Hematopoietic multipotent progenitor cell (in vitro differentiated cells): ENCODE measurements around the gene MALSU1. TPM values are rescaled to one million over a fixed set of nuclear protein-coding genes. Genes with fewer than 3 reads are reported as not detected.

ENCODE experiments used
- DNase-seq, 3 donors: peaks; one replicate each; pipeline ENCODE4 v3.0.0-alpha.2; 2011 to 2015; ENCODE audit warnings: low read depth in 2 of 3, low spot score in 2 of 3
- total RNA-seq: library from RNA; depleted of rRNA; stranded (reverse); fragments of >200 nt; gene quantifications from one replicate; pipeline ENCODE4 v1.2.3, GENCODE V29; 2012

Gene MALSU1
- total RNA-seq, 1 donor: 35.3 TPM

GRCh38 chr7:23285657-23286646 lies 13.2 kb upstream of the MALSU1 start:
- DNase-seq: no peak

DNA sequence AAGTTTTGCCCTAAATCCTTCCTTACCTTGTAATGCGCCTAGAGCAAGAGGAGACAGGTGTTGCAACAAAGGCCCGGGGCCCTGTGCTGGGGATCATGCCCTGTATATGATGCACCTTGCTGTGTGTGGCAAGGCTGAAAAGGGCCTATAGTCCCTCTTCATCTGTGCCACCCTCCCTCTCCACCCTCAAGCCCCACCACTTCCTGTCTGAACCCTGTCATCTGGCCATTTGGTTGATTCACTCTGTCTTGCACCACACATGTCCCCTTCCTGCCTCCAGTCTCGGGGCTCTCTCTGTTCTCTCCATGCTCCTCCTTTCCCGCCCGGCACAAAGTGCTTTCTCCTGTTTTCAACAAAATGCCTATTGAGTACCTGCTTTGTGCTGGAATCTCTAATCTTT lies 11.5 kb upstream of the MALSU1 start:
- DNase-seq: no peak

DNA sequence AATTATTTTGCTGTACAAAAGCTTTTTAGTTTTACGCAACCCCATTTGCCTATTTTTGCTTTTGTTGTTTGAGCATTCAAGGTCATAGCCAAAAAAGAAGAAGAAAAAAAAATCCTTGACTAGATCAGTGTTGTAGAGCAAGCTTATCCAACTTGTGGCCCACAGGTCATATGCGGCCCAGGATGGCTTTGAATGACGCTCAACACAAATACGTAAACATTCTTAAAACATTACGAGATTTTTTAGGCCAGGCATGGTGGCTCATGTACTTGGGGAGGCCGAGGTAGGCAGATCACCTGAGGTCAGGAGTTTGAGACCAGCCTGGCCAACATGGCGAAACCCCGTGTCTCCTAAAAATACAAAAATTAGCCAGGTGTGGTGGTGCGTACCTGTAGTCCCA lies 8.1 kb upstream of the MALSU1 start:
- no peak for DNase-seq

DNA sequence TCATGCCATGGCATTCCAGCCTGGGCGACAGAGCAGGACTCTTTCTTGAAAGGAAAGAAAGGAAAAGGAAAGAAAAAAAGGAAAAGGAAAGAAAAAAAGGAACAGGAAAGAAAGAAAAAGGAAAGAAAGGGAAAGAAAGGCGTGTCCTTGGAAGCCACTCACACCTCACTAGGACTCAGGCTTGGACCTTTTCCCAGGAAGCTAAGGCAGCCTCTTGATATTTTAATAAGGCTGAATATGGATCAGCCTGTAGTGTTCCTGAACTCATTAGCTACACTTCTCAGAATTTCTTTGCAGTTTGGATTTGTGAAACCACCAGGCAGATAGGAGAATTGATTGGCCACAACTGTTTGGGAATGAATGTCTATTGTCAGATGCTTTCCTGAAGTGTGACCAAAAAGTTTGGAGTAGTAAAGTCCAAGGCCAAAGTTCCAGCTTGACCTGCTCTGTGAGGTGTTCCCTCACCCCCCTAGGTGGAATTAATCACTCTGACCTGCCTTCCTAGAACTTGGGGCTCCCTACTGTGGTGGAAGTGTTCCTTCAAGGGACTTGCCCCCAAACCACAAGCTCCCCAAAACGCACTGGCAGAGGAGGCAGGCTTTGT lies 7.1 kb upstream of the MALSU1 start:
- no peak for DNase-seq

- DNase-seq: no peak
Measured at GRCh38 chr7:23292623-23293022, 6.5 kb upstream of the MALSU1 start.

DNA sequence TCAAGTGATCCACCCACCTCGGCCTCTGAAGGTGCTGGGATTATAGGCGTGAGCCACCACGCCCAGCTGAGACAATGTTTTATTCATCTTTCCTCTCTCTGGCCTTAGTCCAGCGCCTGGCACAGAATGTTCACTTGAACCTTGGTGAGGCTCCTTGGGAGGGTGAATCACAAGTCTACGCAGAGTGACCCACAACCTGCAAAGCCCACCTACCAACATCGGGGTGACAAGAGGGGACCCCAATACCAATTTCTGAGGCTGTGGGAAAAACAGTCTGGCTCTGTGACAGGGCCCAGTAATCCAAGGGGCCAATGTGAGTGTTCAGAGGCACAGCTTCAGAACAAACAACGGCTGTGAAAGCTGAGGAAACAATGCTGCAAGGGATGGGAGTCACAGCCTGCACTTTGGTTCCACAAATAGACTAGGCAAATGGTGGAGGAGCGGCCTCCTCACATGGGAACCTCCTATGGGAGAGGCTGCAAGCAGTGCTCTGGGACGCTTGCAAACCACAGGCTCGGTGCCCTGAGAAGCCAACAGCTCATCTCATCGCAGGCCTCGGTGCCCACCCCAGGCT lies 5.6 kb upstream of the MALSU1 start:
- no peak for DNase-seq

GRCh38 chr7:23294549-23295400 lies 4.4 kb upstream of the MALSU1 start:
- no peak for DNase-seq

DNA sequence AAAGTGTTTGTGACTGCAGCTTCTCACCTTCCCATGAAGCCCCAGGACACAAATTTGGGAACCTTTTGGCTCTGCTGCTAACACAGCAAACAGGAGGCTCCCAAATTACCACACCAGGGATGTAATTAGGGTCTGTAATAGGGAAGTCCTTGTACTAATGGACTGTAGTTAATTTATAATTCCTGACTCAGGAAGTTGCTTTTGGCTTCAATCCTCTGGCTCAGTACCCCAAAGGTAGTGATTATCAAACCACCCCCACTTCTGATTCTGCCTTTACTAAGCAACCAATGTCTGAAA lies 3.8 kb upstream of the MALSU1 start:
- DNase-seq: no peak

GRCh38 chr7:23298141-23298881 lies 828 bp upstream of the MALSU1 start:
- DNase-seq: no peak

GRCh38 chr7:23299770-23300300 lies 696 bp downstream of the MALSU1 start:
- no peak for DNase-seq

DNA sequence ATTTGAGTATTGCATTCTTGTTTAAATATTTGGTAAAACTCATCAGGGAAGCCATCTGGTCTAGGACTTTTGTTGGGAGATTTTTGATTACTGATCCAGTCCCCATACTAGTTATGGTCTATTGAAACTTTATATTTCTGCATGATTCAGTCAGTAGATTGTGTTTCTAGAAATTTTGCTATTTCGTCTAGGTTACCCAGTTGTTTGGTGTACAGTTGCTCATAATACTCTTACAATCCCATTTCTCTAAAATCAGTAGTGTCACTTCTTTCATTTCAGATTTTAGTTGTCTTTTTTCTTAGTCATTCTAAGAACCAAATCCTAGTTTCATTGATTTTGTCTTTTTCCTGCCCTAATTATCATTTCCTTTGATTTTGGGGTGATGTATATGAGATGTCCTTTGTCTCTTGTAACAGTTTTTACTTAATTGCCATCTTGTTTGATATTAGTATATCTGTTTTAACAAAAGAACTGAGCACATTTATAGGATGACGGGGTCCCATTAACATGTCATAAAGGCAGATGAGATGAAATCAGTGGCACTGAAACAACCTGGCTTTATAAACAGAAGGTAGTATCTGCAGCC lies 7.9 kb downstream of the MALSU1 start:
- DNase-seq: no peak

- DNase-seq: no peak
Measured at GRCh38 chr7:23308754-23309153, 9.6 kb downstream of the MALSU1 start.

DNA sequence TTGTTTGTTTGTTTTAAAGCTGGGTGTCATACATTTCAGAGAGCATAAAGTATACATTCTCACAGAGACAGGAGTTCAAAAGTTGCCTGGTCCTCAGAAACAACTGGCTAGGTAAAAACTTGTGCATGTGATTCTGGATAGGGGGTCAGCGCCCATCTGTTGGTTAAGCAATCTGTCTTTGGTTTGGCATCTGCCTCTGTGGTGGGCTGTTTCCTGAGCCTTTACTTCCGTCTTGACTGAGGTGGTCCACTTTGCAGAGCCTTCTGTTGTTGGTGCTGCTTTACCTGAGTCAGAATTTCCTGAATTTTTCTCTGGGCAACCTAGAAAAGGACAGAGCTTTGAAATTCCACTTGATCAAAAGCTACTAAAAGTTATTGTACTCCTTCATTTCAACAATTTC lies 13.0 kb downstream of the MALSU1 start:
- peak in 2 of 3 donors; percentile 33 to 54 for DNase-seq

- DNase-seq: no peak
Measured at GRCh38 chr7:23315366-23315765, 16.2 kb downstream of the MALSU1 start.

GRCh38 chr7:23331132-23331531 lies 32.0 kb downstream of the MALSU1 start:
- DNase-seq: no peak

DNA sequence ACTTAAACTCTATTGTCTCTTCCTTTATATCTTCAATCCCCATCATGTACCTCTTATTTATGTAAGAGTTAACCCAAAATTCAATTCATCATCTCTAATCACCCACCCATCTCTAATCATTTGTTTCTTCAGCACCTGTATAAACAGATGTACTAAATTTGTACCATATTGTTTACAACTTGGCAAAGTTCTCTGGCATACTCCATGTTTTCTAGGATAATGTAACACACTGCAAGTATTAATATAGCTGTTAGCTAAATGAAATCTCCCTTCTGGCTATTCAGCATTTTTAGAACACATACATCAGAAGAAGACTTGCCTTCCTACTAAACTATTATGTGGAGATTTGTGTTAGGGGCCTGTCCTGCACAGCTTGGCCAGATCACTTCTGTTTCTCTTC lies 33.1 kb downstream of the MALSU1 start:
- DNase-seq: no peak

GRCh38 chr7:23332910-23333612 lies 33.9 kb downstream of the MALSU1 start:
- no peak for DNase-seq

GRCh38 chr7:23333671-23334246 lies 34.6 kb downstream of the MALSU1 start:
- DNase-seq: no peak
